D721Med (cell line): ENCODE measurements around the gene CLK3.

ENCODE experiments used
- DNase-seq: peaks from one replicate; pipeline ENCODE4 v3.0.0; 2011; ENCODE audit warnings: low spot score; ENCODE audit not compliant: insufficient read length
- FAIRE-seq: peaks from 2 replicates; lab custom pipeline; 2011; peaks lifted over from hg19 to GRCh38; lab: Jason Lieb, UNC
- TF ChIP-seq, protein P1 (sequence below): IDR thresholded peaks from 2 replicates; pipeline ENCODE4 v1.5.1; 2012; ENCODE audit warnings: mild to moderate bottlenecking, control low read depth; ENCODE audit not compliant: insufficient read depth; ENCODE audit errors: missing control alignments

The CLK3 gene

DNA sequence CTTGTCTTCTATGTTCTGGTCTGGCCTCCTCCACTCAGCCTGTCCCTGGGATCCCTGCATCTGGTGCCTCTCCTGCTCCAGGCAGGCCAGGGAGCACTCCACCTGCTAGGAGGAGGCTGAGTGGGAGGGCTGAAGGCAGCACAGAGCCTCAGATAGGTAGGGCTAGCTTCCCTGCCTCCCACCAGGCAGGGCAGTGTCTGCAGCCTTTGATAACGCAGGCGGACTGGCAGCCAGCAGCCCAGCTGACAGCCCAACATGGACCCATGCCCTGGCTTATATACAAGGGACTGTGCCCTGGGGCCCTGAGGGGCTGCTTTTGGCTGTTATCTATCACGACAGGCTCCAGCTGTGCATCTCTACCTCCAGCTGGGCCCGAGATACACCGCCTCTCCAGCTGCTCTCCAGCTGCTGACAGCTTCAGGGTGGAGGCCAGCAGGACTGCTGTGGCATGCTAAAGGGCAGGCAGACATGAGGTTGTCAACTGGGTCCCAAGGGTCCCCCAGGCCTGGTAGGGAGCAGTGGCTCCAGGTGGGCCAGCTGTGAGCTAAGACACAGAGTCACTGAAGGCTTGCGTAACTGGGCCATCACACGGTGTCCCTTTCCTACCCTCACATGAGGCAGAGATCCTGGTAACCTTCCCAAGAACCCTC lies 5.2 kb upstream of the CLK3 start:
- DNase-seq (no peak), FAIRE-seq (no peak)
- TF ChIP-seq, protein P1, sequence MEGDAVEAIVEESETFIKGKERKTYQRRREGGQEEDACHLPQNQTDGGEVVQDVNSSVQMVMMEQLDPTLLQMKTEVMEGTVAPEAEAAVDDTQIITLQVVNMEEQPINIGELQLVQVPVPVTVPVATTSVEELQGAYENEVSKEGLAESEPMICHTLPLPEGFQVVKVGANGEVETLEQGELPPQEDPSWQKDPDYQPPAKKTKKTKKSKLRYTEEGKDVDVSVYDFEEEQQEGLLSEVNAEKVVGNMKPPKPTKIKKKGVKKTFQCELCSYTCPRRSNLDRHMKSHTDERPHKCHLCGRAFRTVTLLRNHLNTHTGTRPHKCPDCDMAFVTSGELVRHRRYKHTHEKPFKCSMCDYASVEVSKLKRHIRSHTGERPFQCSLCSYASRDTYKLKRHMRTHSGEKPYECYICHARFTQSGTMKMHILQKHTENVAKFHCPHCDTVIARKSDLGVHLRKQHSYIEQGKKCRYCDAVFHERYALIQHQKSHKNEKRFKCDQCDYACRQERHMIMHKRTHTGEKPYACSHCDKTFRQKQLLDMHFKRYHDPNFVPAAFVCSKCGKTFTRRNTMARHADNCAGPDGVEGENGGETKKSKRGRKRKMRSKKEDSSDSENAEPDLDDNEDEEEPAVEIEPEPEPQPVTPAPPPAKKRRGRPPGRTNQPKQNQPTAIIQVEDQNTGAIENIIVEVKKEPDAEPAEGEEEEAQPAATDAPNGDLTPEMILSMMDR, result no peak

DNA sequence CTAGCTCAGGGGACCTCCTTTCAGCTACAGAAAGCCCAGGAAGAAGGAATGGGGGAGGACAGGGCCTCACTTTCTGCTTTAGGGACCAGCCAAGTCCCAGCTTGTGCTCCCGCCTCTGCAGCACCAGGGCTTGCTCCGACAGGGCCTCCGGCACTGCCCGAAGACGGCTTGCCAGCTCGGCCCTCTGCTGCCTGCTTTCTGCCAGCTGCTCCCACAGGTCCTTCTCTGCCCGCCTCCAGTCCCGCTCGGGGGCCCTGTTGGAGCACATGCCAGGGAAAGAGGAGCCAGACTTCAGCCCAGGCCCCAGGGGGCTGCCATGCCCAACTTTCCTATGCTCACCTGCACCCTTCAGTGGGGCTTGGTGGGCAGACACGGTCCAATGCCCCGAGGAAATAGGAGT lies 4.3 kb upstream of the CLK3 start:
- FAIRE-seq (no peak), DNase-seq (no peak)
- TF ChIP-seq, protein P1, result no peak

DNA sequence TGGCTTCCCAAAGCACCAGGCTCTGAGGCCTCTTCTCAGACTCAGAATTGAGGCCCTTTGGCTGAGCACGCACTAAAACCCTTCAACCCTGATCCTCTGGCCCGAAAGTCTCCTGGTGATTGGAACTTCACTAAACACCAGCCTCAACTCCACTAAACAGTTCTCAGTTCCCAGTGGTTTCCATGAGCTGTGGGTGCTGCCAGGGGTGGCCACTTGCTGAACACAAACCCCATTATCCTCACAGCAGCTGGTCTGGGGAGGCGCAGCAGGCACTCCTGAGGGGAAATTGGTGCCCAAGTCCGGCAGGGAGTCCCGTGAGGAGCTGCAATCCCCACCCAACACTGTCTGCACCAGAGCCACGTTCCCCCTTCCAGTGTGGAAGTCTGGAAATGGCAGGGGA lies 3.8 kb upstream of the CLK3 start:
- no peak for DNase-seq
- TF ChIP-seq, protein P1, result no peak
- FAIRE-seq, result no peak

DNA sequence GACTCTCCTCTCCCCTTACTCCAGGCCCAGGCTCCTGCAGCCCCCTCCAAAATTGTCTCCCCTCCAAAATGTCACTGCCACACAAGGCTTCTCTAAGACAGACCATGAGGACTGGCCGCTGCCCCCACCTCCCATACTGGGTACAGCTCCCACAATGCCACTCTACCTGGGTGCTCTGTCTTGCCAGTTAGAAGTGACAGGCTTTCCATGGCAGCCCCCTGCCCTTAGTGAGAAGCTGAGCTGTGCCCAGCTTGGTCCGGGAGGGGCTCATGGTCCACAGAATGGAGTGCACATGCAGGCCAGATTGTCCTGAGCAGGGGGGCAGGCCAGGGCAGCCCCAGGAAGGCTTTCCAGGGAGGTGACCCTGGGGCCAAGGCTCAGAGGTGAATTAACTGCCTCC lies 3.0 kb upstream of the CLK3 start:
- TF ChIP-seq, protein P1, result no peak
- DNase-seq (no peak), FAIRE-seq (no peak)

DNA sequence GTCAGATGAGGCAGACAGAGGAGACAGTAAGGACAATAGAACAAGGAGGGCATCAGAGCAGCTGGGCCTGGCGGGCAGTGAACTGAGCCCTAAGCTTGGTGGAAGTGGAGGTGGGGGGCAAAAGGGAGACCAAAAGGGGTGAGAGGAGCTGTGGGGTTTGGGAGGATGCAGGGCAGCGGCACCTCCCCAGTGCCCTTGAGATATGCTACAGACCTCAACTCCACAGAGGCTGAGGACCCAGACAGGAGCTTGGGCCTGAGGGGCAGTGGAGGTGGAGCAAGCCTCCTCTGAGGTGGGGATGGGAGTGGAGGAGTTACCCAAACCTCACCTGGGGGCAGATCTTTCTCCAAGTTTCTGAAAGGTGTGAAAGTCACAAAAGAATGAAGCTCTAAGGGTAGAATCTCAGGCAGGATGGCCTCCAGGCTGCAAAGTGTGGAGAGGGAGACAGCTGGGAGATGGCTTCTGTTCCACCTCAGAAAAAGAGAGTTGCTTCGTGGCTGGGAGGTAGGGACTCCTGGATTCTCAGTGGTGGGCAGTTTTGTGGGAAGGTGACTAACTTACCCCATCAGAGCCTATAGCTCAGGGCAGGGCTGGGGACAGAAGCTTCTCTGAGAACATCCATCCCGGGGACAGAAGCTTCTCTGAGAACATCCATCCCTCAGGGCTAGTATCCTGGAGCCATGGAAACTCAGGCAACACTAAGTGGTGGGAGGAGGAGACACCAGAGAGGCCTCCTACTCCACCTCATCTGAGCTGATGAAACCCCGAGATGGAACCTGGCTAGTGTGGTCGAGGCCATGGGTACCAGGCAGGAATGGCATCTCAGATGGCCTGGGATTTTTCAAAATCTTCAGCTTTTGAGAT lies 2.3 kb upstream of the CLK3 start:
- FAIRE-seq (no peak), DNase-seq (no peak)
- TF ChIP-seq, protein P1, result no peak

DNA sequence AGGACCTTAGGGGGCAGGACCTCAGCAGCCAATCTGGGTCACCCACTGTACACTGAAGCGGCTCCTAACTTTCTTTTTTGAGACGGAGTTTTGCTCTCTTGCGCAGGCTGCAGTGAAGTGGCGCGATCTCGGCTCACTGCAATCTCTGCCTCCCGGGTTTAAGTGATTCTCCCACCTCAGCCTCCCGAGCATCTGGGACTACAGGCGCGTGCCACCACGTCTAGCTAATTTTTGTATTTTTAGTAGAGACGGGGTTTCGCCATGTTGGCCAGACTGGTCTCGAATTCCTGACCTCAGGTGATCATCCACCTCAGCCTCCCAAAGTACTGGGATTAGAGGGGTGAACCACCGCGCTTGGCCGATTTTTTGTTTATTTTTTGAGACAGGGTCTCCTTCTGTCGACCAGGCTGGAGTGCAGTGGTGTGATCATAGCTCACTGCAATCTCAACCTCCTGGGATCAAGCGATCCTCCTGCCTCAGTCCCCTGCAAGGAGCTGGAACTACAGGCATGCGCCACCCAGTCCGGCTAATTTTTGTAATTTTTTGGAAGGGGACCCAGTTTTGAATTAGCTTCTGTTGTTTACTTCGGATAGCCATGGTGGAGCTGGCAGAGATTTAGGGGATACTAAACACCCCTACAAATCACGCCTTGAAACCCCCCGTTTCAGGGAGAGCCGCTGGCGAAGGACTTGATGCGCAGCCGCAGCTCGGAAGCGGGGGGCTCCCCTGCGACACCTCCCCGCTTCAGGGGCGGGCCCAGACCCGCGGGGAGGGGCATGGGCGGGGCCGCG lies 1.5 kb upstream of the CLK3 start:
- TF ChIP-seq, protein P1, result no peak
- no peak for FAIRE-seq
- no peak for DNase-seq
